Endodermal cell (in vitro differentiated cells): ENCODE results near the gene TMEM52B. TPM values are rescaled to one million over a fixed set of nuclear protein-coding genes. Genes with fewer than 3 reads are reported as not detected.
A peak's percentile ranks its signal among the peaks of the same experiment; 100 is the strongest.

ENCODE experiments used
- DNase-seq: peaks from one replicate; pipeline ENCODE4 v3.0.0-alpha.2; 2017
- H3K27ac ChIP-seq: 2 replicates; pipeline ENCODE4 v1.5.1; 2013; ENCODE audit warnings: mild to moderate bottlenecking, low read depth, low read length, moderate library complexity
- H3K27me3 ChIP-seq: 2 replicates; pipeline ENCODE4 v1.6.1; 2013; ENCODE audit warnings: mild to moderate bottlenecking, low read length, moderate library complexity; ENCODE audit not compliant: insufficient read depth, control insufficient read depth, poor library complexity, severe bottlenecking
- H3K36me3 ChIP-seq: 2 replicates; pipeline ENCODE4 v1.7.0; 2013; ENCODE audit warnings: mild to moderate bottlenecking, low read length, moderate library complexity; ENCODE audit not compliant: control insufficient read depth, insufficient read depth
- H3K4me1 ChIP-seq: one replicate; pipeline ENCODE4 v1.7.0; 2013; ENCODE audit warnings: low read length; ENCODE audit not compliant: control insufficient read depth, insufficient read depth
- H3K4me3 ChIP-seq: 2 replicates; pipeline ENCODE4 v1.5.1; 2013; ENCODE audit warnings: mild to moderate bottlenecking, low read length, moderate library complexity
- H3K9ac ChIP-seq: 2 replicates; pipeline ENCODE4 v1.6.1; 2013; ENCODE audit warnings: mild to moderate bottlenecking, low read length, moderate library complexity; ENCODE audit not compliant: poor library complexity, severe bottlenecking; ENCODE audit errors: extremely low read depth
- H3K9me3 ChIP-seq: 2 replicates; pipeline ENCODE4 v1.6.1; 2013; ENCODE audit warnings: mild to moderate bottlenecking, low read length, moderate library complexity; ENCODE audit not compliant: control insufficient read depth
- H3K27ac Mint-ChIP-seq: 2 replicates; pipeline ENCODE4 v1.8.0; 2020; ENCODE audit warnings: mixed read lengths
- H3K27me3 Mint-ChIP-seq: 2 replicates; pipeline ENCODE4 v1.8.0; 2021; ENCODE audit warnings: mild to moderate bottlenecking, mixed read lengths; ENCODE audit not compliant: insufficient read depth
- H3K36me3 Mint-ChIP-seq: 2 replicates; pipeline ENCODE4 v1.8.0; 2020; ENCODE audit warnings: low read depth, mixed read lengths
- H3K4me1 Mint-ChIP-seq: 2 replicates; pipeline ENCODE4 v1.8.0; 2020; ENCODE audit warnings: mixed read lengths
- H3K4me3 Mint-ChIP-seq: 2 replicates; pipeline ENCODE4 v1.8.0; 2020; ENCODE audit warnings: mild to moderate bottlenecking, moderate library complexity, mixed read lengths
- H3K9me3 Mint-ChIP-seq: 2 replicates; pipeline ENCODE4 v1.8.0; 2020; ENCODE audit warnings: mild to moderate bottlenecking, mixed read lengths
- WGBS, 2 experiments: methylation state at CpG; one replicate each; pipeline versions ENCODE4 v1.1.5 to v1.1.7; 2013; ENCODE audit warnings: missing lambda C conversion rate in 2 of 2, mixed read lengths in 1 of 2; ENCODE audit not compliant: insufficient coverage in 1 of 2, insufficient read length in 1 of 2; 5-methylcytosine and 5-hydroxymethylcytosine counted together
- total RNA-seq, 2 donors: library from RNA; stranded (reverse); fragmentation: NEBNext Ultra II Directional in 1 of 2; extraction: Animal tissue kit (Norgen Biotek cat#: 25700) in 1 of 2; gene quantifications; 2 replicates in 1 of 2; 3 replicates in 1 of 2; pipeline ENCODE4 v1.2.1, GENCODE V29; 2021
- TF ChIP-seq, protein P1 (sequence below): fragments of 200-600 bp; sonication (generic); conservative IDR thresholded peaks from 2 replicates; pipeline ENCODE4 v1.5.0; 2021; ENCODE audit warnings: antibody characterized with exemption, mild to moderate bottlenecking

Gene TMEM52B
- total RNA-seq, 2 donors from 2014 or later, result not detected

DNA sequence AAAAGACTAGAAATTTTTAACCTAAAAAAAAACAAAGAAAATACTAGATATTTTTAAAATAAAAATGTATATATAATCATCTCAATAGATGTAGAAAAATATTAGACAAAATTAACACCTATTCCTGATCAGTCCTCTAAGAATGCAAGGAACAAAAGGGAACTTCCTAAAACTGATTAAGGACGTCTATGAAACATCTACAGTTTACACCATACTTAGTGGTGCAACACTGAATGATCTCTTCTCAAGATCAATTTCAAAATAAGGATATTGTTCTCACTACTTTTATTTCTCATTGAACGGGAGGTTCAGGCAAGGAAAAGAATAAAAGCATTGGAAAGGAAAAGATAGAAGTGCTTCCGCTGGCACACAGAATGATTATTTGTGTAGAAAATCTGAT is 22.9 kb upstream of the TMEM52B start:
- Histone ChIP-seq H3K9ac (no peak overlapping the region), H3K9me3 (no peaks in the 10 kb centered on the region), H3K4me1 (no peaks in the 10 kb centered on the region), H3K4me3 (no peak overlapping the region), H3K36me3 (no peaks in the 10 kb centered on the region), H3K27me3 (no peaks in the 10 kb centered on the region), H3K27ac (no peak overlapping the region)
- no peak for DNase-seq
- Mint-ChIP-seq H3K9me3 (no peaks in the 10 kb centered on the region), H3K27me3 (no peaks in the 10 kb centered on the region), H3K4me3 (no peak overlapping the region), H3K4me1 (peaks cover 8% of the 10 kb centered on the region), H3K36me3 (no peaks in the 10 kb centered on the region), H3K27ac (no peak overlapping the region)
- WGBS, 2 experiments, result 80 to 91% methylated on average over 1 to 3 of the region's 3 CpGs
- TF ChIP-seq, protein P1, sequence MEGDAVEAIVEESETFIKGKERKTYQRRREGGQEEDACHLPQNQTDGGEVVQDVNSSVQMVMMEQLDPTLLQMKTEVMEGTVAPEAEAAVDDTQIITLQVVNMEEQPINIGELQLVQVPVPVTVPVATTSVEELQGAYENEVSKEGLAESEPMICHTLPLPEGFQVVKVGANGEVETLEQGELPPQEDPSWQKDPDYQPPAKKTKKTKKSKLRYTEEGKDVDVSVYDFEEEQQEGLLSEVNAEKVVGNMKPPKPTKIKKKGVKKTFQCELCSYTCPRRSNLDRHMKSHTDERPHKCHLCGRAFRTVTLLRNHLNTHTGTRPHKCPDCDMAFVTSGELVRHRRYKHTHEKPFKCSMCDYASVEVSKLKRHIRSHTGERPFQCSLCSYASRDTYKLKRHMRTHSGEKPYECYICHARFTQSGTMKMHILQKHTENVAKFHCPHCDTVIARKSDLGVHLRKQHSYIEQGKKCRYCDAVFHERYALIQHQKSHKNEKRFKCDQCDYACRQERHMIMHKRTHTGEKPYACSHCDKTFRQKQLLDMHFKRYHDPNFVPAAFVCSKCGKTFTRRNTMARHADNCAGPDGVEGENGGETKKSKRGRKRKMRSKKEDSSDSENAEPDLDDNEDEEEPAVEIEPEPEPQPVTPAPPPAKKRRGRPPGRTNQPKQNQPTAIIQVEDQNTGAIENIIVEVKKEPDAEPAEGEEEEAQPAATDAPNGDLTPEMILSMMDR, result no peak

DNA sequence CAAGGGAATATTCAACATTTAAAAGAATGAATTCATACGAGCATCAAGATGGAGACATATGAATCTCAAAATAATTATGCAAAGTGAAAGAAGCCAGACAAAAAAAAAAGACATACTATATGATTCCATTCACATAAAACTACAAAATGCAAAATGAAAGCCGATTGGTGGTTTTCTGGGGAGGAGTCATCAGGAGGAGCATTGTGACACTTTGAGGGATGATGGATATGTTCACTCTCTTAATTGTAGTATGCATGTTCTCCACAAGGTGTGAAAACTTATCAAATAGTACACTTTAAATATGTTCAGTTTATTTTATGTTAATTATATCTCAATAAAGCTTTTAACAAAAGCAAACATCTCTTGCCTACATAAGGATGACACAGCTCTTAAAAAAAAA is 20.4 kb upstream of the TMEM52B start:
- H3K4me1 Mint-ChIP-seq, result peaks cover 11% of the 10 kb centered on the region

DNA sequence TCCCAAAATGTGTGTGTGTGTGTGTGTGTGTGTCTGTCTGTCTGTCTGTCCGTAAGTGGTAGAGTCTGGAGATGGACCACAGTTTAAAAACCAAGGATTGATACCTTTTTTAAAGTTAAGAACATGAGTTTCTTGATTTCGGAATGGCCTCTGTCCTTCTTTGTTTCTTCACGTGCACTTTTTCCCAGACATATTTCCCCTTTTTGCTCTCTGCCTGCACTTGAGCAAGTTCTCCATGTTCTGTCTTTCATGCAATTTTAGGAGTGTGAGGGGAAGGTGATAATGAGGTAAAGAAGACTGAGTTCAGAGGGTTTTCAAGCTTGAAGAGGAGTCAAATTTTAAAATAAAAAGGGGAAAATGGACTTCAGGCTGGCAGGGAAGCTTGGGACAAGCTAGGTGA is 19.6 kb upstream of the TMEM52B start:
- Mint-ChIP-seq H3K27me3 (no peaks in the 10 kb centered on the region), H3K36me3 (no peaks in the 10 kb centered on the region), H3K4me3 (no peak overlapping the region), H3K4me1 (peaks cover 5% of the 10 kb centered on the region), H3K27ac (no peak overlapping the region), H3K9me3 (no peaks in the 10 kb centered on the region)
- WGBS, 2 experiments, result 74% methylated on average over 3 of the region's 3 CpGs; no CpG with 5 or more reads in 1 of the 2 experiments
- no peaks in the 10 kb centered on the region for H3K36me3 ChIP-seq
- no peak for DNase-seq
- no peak overlapping the region for H3K4me3 ChIP-seq
- no peak overlapping the region for H3K27ac ChIP-seq
- TF ChIP-seq, protein P1, result no peak
- no peaks in the 10 kb centered on the region for H3K27me3 ChIP-seq
- no peak overlapping the region for H3K9ac ChIP-seq
- H3K9me3 ChIP-seq, result no peaks in the 10 kb centered on the region
- H3K4me1 ChIP-seq, result no peaks in the 10 kb centered on the region

More for the DNA sequence above, 20.4 kb upstream of the TMEM52B start:
- H3K36me3 ChIP-seq, result no peaks in the 10 kb centered on the region
- H3K9ac ChIP-seq, result no peak overlapping the region
- WGBS, 2 experiments, result no CpG with 5 or more reads among the region's 2 CpGs
- Mint-ChIP-seq H3K36me3 (no peaks in the 10 kb centered on the region), H3K27me3 (no peaks in the 10 kb centered on the region), H3K4me3 (no peak overlapping the region), H3K27ac (no peak overlapping the region), H3K9me3 (no peaks in the 10 kb centered on the region)
- H3K9me3 ChIP-seq, result no peaks in the 10 kb centered on the region
- DNase-seq, result no peak
- H3K27me3 ChIP-seq, result no peaks in the 10 kb centered on the region
- TF ChIP-seq, protein P1, result peak; percentile 36
- no peak overlapping the region for H3K27ac ChIP-seq
- no peaks in the 10 kb centered on the region for H3K4me1 ChIP-seq
- H3K4me3 ChIP-seq, result no peak overlapping the region
